DMS153 (cell line): ENCODE measurements around the gene TCP11L1.
"Not testable (repeated sequence)": the region's sequence is repeated elsewhere in the genome, so short reads cannot be mapped to it uniquely, and the experiment has no call there.

Source experiments
- DNase-seq: peaks from one replicate; lab custom pipeline; 2025; lab: John Stamatoyannopoulos, UW

The TCP11L1 gene

DNA sequence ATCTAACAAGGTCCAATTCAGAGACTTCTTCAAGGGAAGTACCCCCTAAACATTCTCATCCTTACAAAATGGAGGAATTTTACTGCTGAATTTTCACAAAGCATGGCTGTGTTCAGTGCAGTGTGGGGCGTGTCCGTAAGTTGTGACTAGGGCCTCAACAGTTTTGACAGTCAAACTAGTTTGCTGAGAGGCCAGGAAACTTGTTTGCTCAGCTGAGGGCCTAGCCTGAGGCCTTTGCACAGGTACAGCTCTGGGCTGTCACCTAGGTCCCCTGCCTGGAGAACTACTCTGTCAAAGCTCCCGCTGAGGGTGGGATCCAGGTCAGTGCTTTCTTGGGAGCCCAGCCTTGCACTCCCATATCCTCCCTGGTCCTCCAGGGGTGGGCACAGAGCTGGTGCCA, 27.9 kb downstream of the TCP11L1 start:
- DNase-seq: no peak

DNA sequence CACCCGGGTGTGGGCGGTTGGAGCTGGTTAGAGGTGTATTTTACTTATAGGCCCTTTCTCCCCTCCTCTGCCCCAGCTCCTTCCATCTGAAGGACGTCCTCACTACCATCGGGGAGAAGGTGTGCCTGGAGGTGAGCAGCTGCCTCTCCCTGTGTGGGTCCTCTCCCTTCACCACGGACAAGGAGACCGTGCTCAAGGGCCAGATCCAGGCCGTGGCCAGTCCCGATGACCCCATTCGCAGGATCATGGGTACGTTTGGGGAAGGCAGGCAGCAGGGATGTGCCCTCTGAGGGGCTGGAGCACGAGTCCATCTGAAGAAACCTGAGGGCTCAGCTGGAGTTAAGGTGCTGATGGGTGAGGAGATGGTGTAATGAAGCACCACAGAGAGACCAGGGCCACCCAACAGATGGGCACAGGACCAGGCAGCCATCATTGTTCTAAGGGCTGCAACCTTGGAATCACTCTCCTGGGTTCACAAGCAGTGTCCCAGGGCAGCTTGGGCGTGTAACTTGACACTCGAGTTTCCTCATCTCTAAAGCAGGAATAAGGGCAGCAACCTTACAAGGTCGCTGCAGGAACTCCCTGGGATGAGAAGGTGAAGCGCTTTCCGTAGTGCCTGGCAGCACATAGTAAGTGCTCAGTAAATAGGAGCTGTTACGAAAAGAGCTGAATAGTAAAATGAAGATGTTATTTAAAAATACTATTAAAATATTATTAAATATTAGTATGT, 29.4 kb downstream of the TCP11L1 start:
- DNase-seq: no peak

DNA sequence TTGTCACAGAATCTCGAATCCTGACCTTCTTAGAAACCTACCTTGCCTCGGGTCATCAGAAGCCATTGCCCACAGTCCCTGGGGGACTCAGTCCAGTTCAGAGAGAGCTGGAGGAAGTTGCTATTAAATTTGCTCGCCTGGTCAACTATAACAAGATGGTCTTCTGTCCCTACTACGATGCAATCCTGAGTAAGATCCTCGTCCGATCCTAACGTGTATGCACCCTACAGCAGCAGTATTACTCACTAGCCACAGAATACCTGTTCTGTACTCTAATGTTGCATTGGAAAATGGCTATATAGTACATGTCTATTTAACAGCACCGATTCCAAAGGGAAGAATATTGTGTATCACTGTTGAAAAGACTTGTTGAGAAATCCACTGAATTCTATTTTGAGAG, 33.1 kb downstream of the TCP11L1 start:
- DNase-seq: no peak

DNA sequence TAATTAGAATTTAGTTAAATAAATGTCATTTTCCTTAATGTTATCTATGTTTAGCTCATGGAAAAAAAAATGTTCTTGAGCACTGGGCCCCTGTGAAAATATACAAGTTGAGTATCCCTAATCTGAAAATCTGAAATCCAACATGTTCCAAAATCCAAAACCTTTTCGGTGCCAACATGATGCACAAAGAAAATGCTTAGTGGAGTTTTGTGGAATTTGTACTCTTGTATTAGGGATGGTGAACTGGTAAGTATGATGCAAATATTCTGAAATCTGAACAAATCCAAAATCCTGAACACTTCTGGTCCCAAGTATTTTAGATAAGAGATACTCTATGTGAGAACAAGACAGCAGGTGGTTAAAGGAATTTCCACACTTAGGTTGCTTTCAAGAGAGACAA, 44.5 kb downstream of the TCP11L1 start:
- DNase-seq: no peak

DNA sequence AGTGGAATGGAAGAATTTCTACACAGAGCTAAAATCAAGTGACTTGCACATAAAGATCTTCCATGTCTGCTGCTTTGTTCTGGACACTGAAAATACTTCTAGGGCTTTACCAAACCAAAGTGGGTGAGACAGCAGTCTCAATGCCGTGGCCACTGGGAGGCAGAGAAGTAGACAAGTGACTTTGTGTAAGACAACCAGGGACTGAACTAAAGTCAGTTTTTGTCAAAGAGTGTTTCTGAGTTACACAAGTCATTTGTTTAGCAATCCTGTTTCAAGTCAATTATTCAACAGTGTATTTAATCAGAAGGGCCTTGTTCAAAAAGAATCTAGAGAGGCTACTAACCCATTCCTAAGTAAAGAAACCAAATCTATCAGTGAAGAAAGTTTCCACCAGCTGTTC, 46.6 kb downstream of the TCP11L1 start:
- no peak for DNase-seq

DNA sequence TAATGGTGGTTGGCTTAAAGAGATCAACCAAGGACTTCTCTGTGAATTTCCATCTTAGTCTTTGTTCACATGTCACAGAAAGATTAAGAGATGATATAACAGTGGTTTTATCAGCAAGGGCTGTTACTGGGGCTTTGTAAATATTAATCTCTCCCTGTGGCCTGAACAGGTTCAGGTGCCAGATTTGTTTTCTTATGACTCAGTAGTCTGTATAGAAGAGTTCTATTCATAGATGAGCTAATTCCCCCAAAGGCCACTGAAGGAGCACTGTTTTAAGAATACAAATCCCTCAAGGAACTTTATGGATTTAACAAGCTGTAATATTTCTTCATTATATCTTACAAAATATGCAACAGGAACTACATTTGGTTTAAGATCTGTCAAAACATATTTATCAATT, 50.4 kb downstream of the TCP11L1 start:
- DNase-seq: no peak

DNA sequence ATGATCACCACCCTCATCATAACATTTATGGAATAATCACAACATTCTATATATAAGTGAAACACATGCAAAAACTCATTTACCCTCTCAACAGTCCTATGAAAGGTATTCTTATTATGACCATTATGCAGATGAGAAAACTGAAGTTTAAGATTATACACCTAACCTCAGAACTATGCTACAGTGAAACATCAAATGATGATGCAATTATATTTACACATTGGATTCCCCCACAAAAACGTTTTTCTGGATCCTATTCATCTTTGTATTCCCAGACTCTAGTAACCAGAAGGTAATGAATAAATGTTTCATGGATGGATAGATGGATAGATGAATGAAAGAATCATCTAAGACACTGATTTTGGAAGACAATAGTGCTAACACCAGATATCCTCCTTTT, 54.8 kb downstream of the TCP11L1 start:
- no peak for DNase-seq

DNA sequence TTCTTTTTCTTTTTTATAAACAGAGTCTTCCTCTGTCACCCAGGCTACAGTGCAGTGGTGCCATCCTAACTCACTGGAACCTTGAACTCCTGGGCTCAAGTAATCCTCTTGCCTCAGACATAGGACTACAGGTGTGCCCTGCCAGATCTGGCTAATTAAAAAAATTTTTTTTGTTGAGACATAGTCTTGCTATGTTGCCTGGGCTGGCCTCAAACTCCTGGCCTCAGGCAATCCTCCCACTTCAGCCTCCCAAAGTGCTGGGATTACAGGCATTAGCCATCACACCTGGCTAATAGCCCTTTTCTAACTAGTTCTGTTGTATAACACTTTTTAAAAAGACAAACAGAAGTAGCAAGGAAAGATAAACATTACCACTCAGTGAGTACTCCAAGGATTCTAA, 64.5 kb downstream of the TCP11L1 start:
- DNase-seq: no peak

DNA sequence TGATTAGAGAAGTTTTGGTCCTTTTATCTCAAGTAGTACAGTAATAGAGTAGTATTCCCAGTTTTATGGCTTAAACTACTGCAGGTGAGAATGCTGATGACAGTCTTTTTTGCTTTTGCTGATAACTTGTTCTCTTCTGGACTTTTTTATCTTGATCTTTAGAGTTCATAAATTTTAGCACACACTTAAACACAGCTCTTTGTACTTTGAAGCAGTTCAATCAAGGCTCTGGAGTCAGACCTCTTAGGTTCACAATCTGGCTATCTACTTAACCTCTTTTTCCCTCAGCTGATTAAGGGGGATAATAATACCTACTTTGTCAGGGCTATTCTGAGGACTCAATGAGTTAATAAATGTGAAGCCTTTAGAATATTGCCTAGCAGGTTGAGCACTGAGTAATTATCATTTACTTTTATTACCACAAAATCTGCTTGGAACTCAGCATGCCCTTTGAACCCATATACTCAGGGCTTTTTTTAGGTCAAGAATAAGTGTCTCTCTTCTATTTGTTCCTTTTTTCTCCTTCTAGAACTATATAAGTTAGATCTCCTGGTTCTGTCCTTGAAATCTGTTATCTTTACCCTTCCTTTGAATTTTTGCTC, 70.0 kb downstream of the TCP11L1 start:
- no peak for DNase-seq

DNA sequence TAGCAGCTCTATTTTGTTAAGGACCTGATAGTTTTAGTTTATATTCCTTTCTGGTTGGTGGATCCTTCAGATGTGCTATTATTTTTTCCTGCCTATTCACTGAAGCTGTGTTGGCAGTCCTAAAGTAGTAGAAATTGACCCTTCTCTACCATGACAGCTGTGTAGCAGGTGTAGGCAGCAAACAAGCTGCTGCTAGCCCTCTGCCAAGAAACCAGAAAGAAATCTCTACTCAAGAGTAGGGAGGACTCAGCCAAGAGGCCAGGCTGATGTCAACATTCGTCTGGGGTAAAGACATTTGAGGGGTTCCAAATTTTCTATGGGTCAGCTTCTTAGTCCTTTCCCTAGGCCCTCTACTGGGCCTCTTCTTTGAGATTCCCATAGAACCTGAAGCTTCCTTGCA, 70.7 kb downstream of the TCP11L1 start:
- no peak for DNase-seq

DNA sequence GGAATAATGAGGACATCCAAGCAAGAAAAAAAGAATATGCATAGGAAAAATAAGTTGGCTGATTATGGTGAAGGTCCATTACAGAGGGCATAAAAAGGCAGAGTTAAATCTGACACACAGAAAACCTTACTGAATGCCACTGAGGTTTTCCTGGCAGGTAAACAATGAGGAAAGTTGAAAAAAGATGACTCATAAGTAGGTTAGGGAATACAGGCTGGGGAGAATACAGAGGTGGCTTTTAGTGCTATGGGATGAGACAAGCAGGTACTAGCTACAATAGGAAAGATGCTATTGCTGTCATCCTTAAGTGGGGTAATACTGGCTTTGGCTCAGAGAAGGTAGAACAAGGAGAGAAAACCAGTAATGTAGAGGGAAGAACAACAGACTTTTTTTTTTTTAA, 77.2 kb downstream of the TCP11L1 start:
- DNase-seq: no peak

DNA sequence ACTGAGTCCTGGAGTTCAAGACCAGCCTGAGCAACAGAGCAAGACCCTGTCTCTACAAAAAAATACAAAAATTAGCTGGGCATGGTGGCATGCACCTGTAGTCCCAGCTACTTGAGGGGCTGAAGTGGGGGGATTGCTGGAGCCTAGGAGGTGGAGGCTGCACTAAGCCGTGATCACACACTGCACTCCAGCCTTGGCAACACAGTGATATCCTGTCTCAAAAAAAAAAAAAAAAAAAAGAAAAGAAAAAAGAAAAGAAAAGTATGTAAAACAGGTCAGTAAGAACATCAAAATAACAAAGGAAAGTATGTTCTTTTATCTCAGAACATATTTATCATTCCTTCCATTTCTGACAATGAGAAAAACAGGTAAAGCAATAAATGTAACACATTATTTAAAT, 83.3 kb downstream of the TCP11L1 start:
- DNase-seq: not testable (repeated sequence)
